Astrocyte (in vitro differentiated cells and primary cell): ENCODE measurements around the gene ZBTB46.

ENCODE experiments used
- CTCF ChIP-seq: IDR thresholded peaks from 2 replicates; pipeline ENCODE4 v1.5.1; 2011; ENCODE audit warnings: low read depth, mild to moderate bottlenecking, inconsistent platforms, low read length, moderate library complexity; ENCODE audit not compliant: insufficient read depth
- EZH2 ChIP-seq: IDR thresholded peaks from 2 replicates; pipeline ENCODE4 v1.6.1; 2012; ENCODE audit warnings: mild to moderate bottlenecking, low read length, inconsistent platforms; ENCODE audit not compliant: insufficient read depth

GRCh38 chr20:63745424-63745805 is 85.6 kb downstream of the ZBTB46 start:
- no peak for TF ChIP-seq CTCF
- TF ChIP-seq EZH2: no peak
